GM19395 (cell line): Measurements from ENCODE around the gene CRMP1.
"Not testable (repeated sequence)": the region's sequence is repeated elsewhere in the genome, so short reads cannot be mapped to it uniquely, and the experiment has no call there.

ENCODE experiments used
- ATAC-seq: cut with Tn5 transposase; IDR thresholded peaks from one replicate; pipeline ENCODE4 v1.9.1; 2021; ENCODE audit warnings: mild to moderate bottlenecking, moderate library complexity; ENCODE audit not compliant: unreplicated experiment

The CRMP1 gene

GRCh38 chr4:5825321-5826041 lies 67.4 kb downstream of the CRMP1 start:
- ATAC-seq = no peak

DNA sequence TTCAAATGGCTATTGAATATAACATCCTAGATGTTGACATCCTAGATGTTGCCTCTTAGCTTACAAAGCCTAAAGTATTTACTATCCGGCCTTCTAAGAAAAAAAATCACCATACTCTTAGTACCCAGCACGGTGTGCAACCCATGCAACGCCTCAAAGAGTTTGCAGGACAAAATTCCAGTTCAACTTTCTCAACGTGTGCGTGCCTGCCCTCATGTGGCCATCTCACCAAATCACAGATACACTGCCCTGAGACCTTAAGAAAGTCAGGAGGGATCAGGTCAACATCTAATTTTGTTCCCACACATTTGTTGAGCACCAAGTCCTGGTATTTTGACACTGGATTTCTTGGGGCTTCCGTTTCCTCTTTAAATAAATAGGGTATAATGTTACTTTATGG lies 68.3 kb downstream of the CRMP1 start:
- ATAC-seq = no peak

- ATAC-seq = no peak
Observed at GRCh38 chr4:5824227-5824626, 68.7 kb downstream of the CRMP1 start.

DNA sequence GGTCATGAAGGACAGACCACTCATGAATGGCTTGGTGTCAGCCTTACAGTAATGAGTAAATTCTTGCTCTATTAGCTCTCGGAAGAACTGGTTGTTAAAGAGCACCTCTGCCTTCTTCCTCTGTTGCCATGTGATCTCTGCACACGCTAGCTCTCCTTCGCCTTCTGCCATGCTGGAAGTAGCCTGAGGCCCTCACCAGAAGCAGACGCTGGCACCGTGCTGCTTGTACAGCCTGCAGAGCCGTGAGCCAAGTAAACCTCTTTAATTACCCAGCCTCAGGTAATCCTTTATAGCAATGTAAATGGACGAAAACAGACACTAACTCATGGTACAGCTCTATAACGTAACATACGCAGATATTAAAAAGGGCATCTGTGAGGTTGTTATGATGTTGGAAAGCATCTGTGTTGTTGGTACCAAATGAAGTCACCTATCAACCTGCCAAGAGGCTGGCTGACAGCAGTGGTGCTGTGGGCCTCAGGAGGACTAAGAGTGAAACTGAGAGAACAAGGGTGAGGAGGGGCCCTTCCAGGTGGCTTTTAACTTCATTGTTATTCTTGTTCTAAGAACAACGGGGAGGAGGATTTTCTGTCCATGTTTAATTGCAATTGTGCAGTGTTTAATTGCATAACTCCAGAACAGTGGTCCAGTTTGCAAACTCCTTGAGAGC lies 69.2 kb downstream of the CRMP1 start:
- no peak for ATAC-seq

GRCh38 chr4:5822619-5823018 lies 70.3 kb downstream of the CRMP1 start:
- ATAC-seq = no peak

GRCh38 chr4:5821665-5822358 lies 71.1 kb downstream of the CRMP1 start:
- ATAC-seq = no peak

DNA sequence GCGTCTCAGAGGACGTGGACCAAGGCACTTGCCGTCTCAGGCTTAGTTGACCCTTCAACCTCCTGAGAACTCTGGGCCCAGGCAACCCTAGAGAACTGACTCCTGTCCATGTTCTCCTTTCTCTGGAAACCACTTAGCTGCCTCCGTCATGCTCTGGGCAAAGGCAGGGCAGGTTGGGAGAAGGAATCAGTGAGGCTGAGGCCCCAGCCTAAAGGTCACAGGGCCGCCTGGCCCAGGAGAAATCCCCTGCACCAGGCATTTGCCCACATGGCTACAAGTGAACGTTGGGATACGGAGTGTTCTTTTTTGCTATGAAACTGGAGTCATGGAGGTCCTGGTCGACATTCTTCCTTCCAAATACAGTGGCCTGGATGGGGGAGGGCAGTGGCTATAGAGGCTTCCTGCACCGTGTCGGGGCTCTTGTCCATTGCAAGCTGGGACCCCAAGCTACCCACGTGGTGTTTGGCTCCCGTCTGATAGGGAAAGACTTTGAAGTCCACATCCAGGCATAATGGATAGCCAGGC lies 76.0 kb downstream of the CRMP1 start:
- no peak for ATAC-seq

GRCh38 chr4:5816101-5816500 lies 76.8 kb downstream of the CRMP1 start:
- no peak for ATAC-seq

DNA sequence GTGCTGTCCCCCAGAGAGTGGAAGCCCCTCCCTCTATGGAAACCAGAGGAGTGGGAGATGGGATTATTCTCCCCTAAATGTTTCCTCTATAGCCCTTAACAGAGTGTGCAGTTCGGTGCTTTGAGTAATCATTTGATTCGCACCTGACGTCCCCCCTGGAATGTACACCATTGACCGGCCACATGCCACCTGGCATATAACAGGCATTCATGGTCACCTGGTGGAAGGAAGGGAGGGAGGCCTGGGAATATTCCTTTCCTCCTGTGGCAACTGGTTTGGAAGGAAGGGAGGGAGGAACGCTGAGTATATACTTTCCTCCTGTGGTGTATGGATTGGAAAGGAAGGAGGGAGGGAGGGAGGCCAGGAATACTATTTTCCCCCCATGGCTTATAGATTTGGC lies 77.2 kb downstream of the CRMP1 start:
- ATAC-seq = no peak

DNA sequence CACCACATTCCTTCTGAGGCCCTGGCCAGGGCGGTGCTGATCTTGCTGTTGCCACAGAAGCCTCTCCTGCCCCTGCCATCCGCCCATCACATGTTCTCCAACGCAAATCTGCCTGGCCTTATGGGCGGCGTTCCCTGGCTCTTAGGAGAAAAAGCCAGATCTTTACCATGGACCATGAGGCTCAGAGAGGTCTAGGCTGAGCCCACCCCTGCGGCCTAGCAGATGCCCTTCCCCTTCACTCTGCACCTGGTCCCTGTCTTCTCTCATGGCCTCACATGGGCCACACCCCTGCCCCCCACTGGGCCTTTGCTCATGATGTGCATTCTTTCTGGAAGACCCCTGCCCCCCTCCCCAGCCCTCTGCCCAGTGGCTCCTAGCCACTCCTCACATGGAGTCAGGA lies 78.5 kb downstream of the CRMP1 start:
- ATAC-seq = no peak

GRCh38 chr4:5813882-5814255 lies 79.0 kb downstream of the CRMP1 start:
- no peak for ATAC-seq

DNA sequence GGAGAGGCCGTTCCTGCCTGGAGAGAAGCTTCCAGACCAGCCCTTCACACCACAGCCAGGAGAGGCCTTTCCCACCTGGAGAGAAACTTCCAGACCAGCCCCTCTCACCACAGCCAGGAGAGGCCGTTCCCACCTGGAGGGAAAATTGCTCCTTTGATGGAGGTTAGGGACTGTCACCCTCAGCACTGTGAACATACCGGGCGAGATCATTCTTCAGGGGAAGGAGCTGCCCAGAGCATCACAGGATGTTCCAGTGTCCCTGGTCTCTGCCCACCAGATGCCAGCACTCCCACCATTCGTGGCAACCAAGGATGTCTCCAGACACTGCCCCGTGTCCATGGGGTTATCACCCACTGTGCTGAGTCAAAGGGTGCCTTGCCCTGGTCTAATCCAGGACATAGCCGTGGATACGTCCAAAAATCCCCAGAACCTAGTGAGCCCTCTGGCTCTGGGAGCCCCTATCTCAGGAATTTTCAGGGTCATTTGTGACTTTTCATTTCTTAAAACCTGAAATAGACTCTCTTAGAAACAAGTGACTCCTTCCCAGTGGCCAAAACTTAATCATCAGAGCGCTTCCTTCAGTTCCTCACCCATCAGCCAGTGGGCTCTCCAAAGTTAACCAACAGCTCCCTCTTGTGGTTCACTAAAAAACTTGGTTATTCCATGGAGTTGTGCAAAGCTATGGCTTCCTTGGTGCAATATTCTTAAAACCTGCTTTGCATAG lies 80.2 kb downstream of the CRMP1 start:
- ATAC-seq = no peak

- not testable (repeated sequence) for ATAC-seq
Observed at GRCh38 chr4:5812057-5812456, 80.8 kb downstream of the CRMP1 start.

GRCh38 chr4:5810770-5811430 lies 82.0 kb downstream of the CRMP1 start:
- ATAC-seq = no peak

- ATAC-seq = no peak
Observed at GRCh38 chr4:5810151-5810550, 82.7 kb downstream of the CRMP1 start.

DNA sequence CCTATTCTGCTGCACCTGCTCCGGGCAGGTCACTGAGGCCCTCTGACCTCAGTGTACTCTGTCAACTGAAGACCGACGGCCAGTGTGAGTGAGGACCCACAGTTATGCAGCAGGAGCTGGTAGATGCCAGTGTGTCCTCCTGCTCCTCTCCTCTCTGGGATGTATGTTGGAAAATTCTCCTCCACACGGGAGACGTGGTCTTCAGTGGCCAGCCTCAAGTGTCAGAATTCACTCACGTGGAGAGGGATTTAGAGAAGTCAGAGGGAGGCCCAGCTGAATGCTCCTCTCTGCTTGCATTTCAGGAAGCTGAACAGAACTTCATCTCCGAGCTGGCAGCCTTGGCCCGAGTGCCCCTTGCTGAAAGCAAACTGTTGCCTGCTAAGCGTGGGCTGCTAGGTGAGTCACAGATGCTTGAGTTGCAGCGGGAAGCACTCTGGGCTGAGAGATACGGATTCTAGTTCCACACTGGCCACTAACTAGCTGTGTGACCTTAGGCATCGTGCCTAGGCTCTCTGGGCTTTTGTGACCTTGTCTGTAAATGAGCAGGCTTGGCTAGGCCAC lies 83.6 kb downstream of the CRMP1 start:
- ATAC-seq = no peak

GRCh38 chr4:5808081-5808741 lies 84.7 kb downstream of the CRMP1 start:
- ATAC-seq = no peak

DNA sequence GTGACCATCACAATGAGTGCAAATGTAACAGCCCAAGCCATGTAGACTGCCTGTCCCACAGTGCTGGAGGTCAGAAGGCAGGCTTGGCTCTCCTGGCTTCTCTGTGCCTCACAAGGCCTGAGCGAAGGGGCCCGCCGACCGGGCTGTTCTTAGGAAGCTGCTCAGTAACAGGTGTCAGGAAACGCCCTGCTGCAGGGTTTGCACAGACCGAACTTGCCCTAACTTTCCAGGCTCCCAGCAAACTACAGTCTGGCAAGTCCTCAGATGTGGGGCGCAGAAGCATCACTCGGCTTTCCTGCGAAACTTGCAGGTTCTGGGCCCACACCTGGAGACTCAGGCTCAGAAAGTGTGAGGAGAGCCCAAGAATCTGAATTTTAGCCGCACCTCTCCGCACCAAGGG lies 87.6 kb downstream of the CRMP1 start:
- no peak for ATAC-seq

GRCh38 chr4:5804656-5805055 lies 88.2 kb downstream of the CRMP1 start:
- ATAC-seq = no peak

DNA sequence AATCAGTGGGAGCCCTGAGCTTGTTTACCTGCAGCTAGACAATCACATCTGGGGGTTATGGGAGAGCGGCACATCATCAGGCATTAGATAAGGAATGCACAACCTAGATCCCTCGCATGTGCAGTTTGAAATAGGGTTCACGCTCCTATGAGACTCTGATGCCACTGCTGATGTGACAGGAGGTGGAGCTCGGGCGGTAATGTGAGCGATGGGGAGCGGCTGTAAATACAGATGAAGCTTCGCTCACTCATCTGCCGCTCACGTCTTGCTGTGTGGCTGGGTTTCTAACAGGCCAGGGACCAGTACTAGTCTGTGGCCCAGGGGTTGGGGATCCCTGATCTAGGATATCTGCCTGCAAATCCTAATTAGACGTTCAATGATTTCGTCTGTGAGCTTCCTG lies 90.3 kb downstream of the CRMP1 start:
- ATAC-seq = no peak
